Lung (tissue), 12 donors: ENCODE results near the gene PCP4. TPM values are rescaled to one million over a fixed set of nuclear protein-coding genes. Genes with fewer than 3 reads are reported as not detected.
A peak's percentile ranks its signal among the peaks of the same experiment; 100 is the strongest.
"Not testable (repeated sequence)": the region's sequence is repeated elsewhere in the genome, so short reads cannot be mapped to it uniquely, and the experiment has no call there.

ENCODE experiments used
- ATAC-seq: fragments of 200-7000 bp; cut with Tn5 transposase; one replicate; pipeline ENCODE4 v1.9.1; 2020; ENCODE audit warnings: moderate number of reproducible peaks; ENCODE audit not compliant: insufficient read depth, low FRiP score
- DNase-seq, 3 donors: peaks; one replicate each; pipeline ENCODE4 v3.0.0-alpha.2; 2013 to 2017
- H3K27ac ChIP-seq, 2 donors: one replicate each; pipeline ENCODE4 v1.5.1; 2013; ENCODE audit warnings: mild to moderate bottlenecking in 2 of 2, moderate library complexity in 2 of 2, control low read depth in 1 of 2, inconsistent platforms in 1 of 2, low read depth in 1 of 2, low read length in 1 of 2
- H3K27me3 ChIP-seq, 3 donors: one replicate each; pipeline ENCODE4 v1.5.1; 2013; ENCODE audit warnings: low read length in 2 of 3; ENCODE audit not compliant: control insufficient read depth in 3 of 3, insufficient read depth in 3 of 3
- H3K36me3 ChIP-seq, 4 donors: one replicate each; pipeline ENCODE4 v1.5.1; 2013; ENCODE audit warnings: low read length in 4 of 4, mild to moderate bottlenecking in 1 of 4, moderate library complexity in 1 of 4; ENCODE audit not compliant: control insufficient read depth in 4 of 4, insufficient read depth in 4 of 4
- H3K4me1 ChIP-seq, 5 donors: one replicate each; pipeline ENCODE4 v1.5.1; 2013; ENCODE audit warnings: low read length in 5 of 5, mild to moderate bottlenecking in 2 of 5, moderate library complexity in 1 of 5; ENCODE audit not compliant: control insufficient read depth in 5 of 5, insufficient read depth in 5 of 5
- H3K4me3 ChIP-seq: one replicate; pipeline ENCODE4 v1.5.1; 2013; ENCODE audit warnings: mild to moderate bottlenecking, control low read depth, moderate library complexity
- H3K9ac ChIP-seq, 2 donors: one replicate each; pipeline ENCODE4 v1.5.1; 2013; ENCODE audit warnings: low read length in 2 of 2, control low read depth in 1 of 2; ENCODE audit not compliant: insufficient read depth in 1 of 2
- H3K9me3 ChIP-seq, 4 donors: one replicate each; pipeline ENCODE4 v1.5.1; 2013; ENCODE audit warnings: low read length in 3 of 4, mild to moderate bottlenecking in 1 of 4, moderate library complexity in 1 of 4; ENCODE audit not compliant: control insufficient read depth in 4 of 4, insufficient read depth in 3 of 4
- CTCF ChIP-seq: IDR thresholded peaks from 2 replicates; pipeline ENCODE4 v1.5.1; 2012; ENCODE audit warnings: mild to moderate bottlenecking; ENCODE audit errors: control extremely low read depth, extremely low read depth
- WGBS, 2 donors: extraction: QIAGEN DNeasy Blood & Tissue Kit; methylation state at CpG; one replicate each; pipeline ENCODE4 v1.1.7; 2013; 5-methylcytosine and 5-hydroxymethylcytosine counted together
- polyA plus RNA-seq, 2 donors: library from polyadenylated mRNA; stranded (reverse); fragments of 200-250 nt; gene quantifications; one replicate each; pipeline ENCODE4 v1.2.1, GENCODE V29; 2013
- total RNA-seq, 2 donors: library from RNA; depleted of rRNA in 1 of 2; stranded (reverse); fragments of >200 nt in 1 of 2; gene quantifications; one replicate each; pipeline ENCODE4 v1.2.1, GENCODE V29; 2014 to 2021
- donor health status: control.
- donor health status: control.
- donor health status: Bipolar disorder and iron deficiency.
- donor health status: healthy.
- donor health status: DM: yes; HTN: yes; CAD: no.

PCP4 gene
- total and polyA plus RNA-seq, 4 donors = 0.74 to 3.1 (median 1.3) TPM; not detected in 1

DNA sequence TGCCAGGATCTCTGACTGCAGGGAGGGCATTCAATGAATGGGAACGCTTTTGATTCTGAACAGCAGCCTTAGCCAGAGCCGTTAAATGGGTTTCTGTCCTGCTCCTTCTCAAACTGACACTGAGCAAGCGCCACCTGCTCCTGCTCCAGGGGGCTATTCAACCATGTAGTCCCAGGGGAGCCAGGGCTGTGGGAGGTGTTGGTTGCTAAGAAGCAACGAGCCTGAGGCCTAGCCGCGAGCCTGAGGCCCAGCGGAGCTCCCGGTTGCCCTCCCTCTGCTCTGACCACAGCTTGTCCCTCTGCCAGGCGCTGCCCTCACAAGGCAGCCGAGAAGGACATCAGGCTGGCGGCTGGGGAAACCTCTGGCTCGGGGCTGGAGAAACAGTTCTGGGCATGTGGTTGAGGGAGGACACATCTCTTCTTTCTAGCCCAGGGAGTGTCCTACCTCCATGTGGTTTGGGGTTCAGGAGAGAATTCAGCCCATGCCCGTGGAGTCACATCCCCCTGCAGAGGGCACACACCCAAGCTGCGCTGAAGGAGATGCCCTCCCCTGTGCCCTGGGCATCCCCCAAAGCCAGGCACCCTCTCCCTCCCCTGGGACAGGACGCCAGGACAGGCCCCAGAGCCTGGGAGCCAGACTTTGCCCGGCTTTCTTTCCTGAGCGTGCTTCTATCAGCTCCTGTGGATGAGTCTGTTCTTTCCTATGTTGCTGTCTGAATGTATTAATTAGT, 18.0 kb downstream of the PCP4 start:
- Histone ChIP-seq H3K36me3 (no peaks in the 10 kb centered on the region), H3K4me1 (no peaks in the 10 kb centered on the region), H3K27ac (no peak overlapping the region), H3K9me3 (no peaks in the 10 kb centered on the region), H3K9ac (no peak overlapping the region), H3K4me3 (no peak overlapping the region), H3K27me3 (no peaks in the 10 kb centered on the region)
- TF ChIP-seq CTCF = no peak
- ATAC-seq (no peak), DNase-seq (peak in 1 of 3 donors; percentile 9)
- WGBS, 2 donors = 79 to 81% methylated on average over 17 of the region's 17 CpGs

- ATAC-seq = no peak
- Histone ChIP-seq H3K9me3 (no peaks in the 10 kb centered on the region), H3K4me1 (no peaks in the 10 kb centered on the region), H3K27me3 (no peaks in the 10 kb centered on the region), H3K9ac (no peak overlapping the region), H3K4me3 (no peak overlapping the region), H3K36me3 (no peaks in the 10 kb centered on the region), H3K27ac (no peak overlapping the region)
- no peak for TF ChIP-seq CTCF
- DNase-seq = no peak
- 85 to 92% methylated on average over 9 of the region's 9 CpGs for WGBS, 2 donors
These were observed 21.6 kb downstream of the PCP4 start for GRCh38 chr21:39888848-39889247.

GRCh38 chr21:39891111-39891510, 23.9 kb downstream of the PCP4 start:
- 88 to 89% methylated on average over 5 of the region's 5 CpGs for WGBS, 2 donors
- no peak for ATAC-seq
- Histone ChIP-seq H3K4me1 (no peaks in the 10 kb centered on the region), H3K9ac (no peak overlapping the region), H3K4me3 (no peak overlapping the region), H3K9me3 (no peaks in the 10 kb centered on the region), H3K27me3 (no peaks in the 10 kb centered on the region), H3K36me3 (no peaks in the 10 kb centered on the region), H3K27ac (no peak overlapping the region)
- no peak for TF ChIP-seq CTCF
- DNase-seq = no peak

DNA sequence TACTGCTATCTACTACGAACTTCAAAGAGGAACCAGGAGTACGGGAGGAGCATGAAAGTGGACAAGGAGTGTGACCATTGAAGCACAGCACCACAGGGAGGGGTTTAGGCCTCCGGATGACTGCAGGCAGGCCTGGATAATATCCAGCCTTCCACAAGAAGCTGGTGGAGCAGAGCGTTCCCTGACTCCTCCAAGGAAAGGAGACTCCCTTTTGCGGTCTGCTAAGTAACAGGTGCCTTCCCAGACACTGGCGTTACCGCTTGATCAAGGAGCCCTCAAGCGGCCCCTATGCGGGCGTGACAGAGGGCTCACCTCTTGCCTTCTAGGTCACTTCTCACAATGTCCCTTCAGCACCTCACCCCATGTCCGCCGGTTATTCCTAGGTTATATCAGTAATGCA, 24.6 kb downstream of the PCP4 start:
- 86 to 93% methylated on average over 11 to 12 of the region's 12 CpGs for WGBS, 2 donors
- H3K36me3 ChIP-seq, ATAC-seq: not testable (repeated sequence)

More for the DNA sequence above, 24.6 kb downstream of the PCP4 start:
- not testable (repeated sequence) for H3K4me3 ChIP-seq, H3K4me1 ChIP-seq, H3K9ac ChIP-seq, H3K27me3 ChIP-seq, DNase-seq, H3K27ac ChIP-seq, H3K9me3 ChIP-seq
